ENCODE data around the gene SRC. TPM values are rescaled to one million over a fixed set of nuclear protein-coding genes. Genes with fewer than 3 reads are reported as not detected.
"Not testable (repeated sequence)": the region's sequence is repeated elsewhere in the genome, so short reads cannot be mapped to it uniquely, and the experiment has no call there.

SRC gene
- total RNA-seq, 4 donors from 2014 or later: 1.0 to 2.3 (median 1.8) TPM

GRCh38 chr20:37339208-37339607 lies 6.7 kb upstream of the SRC start:
- intact Hi-C loops (cut with DNase I; ENCODE audit: low total_unique reads): no loop called here
- no peak overlapping the region for H3K4me3 ChIP-seq
- no peaks in the 10 kb centered on the region for H3K27me3 ChIP-seq
- no peaks in the 10 kb centered on the region for H3K4me1 ChIP-seq
- no peak overlapping the region for H3K27ac ChIP-seq
- in situ Hi-C loops (cut with MboI; ENCODE audit: low sequenced_read_pairs in 4 of 4): no loop called here
- DNase-seq: no peak
- no peaks in the 10 kb centered on the region for H3K36me3 ChIP-seq
- no peak for ATAC-seq
- no peaks in the 10 kb centered on the region for H3K9me3 ChIP-seq
- TF ChIP-seq, protein P1, sequence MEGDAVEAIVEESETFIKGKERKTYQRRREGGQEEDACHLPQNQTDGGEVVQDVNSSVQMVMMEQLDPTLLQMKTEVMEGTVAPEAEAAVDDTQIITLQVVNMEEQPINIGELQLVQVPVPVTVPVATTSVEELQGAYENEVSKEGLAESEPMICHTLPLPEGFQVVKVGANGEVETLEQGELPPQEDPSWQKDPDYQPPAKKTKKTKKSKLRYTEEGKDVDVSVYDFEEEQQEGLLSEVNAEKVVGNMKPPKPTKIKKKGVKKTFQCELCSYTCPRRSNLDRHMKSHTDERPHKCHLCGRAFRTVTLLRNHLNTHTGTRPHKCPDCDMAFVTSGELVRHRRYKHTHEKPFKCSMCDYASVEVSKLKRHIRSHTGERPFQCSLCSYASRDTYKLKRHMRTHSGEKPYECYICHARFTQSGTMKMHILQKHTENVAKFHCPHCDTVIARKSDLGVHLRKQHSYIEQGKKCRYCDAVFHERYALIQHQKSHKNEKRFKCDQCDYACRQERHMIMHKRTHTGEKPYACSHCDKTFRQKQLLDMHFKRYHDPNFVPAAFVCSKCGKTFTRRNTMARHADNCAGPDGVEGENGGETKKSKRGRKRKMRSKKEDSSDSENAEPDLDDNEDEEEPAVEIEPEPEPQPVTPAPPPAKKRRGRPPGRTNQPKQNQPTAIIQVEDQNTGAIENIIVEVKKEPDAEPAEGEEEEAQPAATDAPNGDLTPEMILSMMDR (IDR thresholded peaks at IDR 0.05 in 4 of 5, conservative IDR thresholded peaks at IDR 0.05 in 1 of 5): no peak
- TF ChIP-seq POLR2A (IDR thresholded peaks at IDR 0.05): no peak

GRCh38 chr20:37339764-37340109 lies 6.2 kb upstream of the SRC start:
- H3K9me3 ChIP-seq; H3K27me3 ChIP-seq; intact Hi-C loops (cut with DNase I; ENCODE audit: low total_unique reads); in situ Hi-C loops (cut with MboI; ENCODE audit: low sequenced_read_pairs in 4 of 4); H3K36me3 ChIP-seq; H3K27ac ChIP-seq; DNase-seq; H3K4me1 ChIP-seq; H3K4me3 ChIP-seq; ATAC-seq: not testable (repeated sequence)

GRCh38 chr20:37340998-37341397 lies 4.9 kb upstream of the SRC start:
- intact Hi-C loops (cut with DNase I; ENCODE audit: low total_unique reads): no loop called here

GRCh38 chr20:37341632-37342031 lies 4.3 kb upstream of the SRC start:
- H3K27ac ChIP-seq: no peak overlapping the region
- no peaks in the 10 kb centered on the region for H3K9me3 ChIP-seq
- H3K36me3 ChIP-seq: no peaks in the 10 kb centered on the region
- H3K4me3 ChIP-seq: no peak overlapping the region
- H3K27me3 ChIP-seq: peaks cover 3 to 11% (median 10%) of the 10 kb centered on the region in 3 donors
- no peaks in the 10 kb centered on the region for H3K4me1 ChIP-seq
- ATAC-seq (no peak), DNase-seq (no peak)
- TF ChIP-seq, protein P1 (IDR thresholded peaks at IDR 0.05 in 4 of 5, conservative IDR thresholded peaks at IDR 0.05 in 1 of 5): no peak
- TF ChIP-seq POLR2A (IDR thresholded peaks at IDR 0.05): no peak
- intact Hi-C loops (cut with DNase I; ENCODE audit: low total_unique reads): no loop called here
- in situ Hi-C loops (cut with MboI; ENCODE audit: low sequenced_read_pairs in 4 of 4): no loop called here

More at GRCh38 chr20:37340998-37341397, 4.9 kb upstream of the SRC start:
- Histone ChIP-seq H3K27ac (no peak overlapping the region), H3K4me3 (no peak overlapping the region), H3K4me1 (no peaks in the 10 kb centered on the region), H3K27me3 (peaks cover 3 to 10% (median 7%) of the 10 kb centered on the region in 3 donors), H3K36me3 (no peaks in the 10 kb centered on the region), H3K9me3 (no peaks in the 10 kb centered on the region)
- DNase-seq (no peak), ATAC-seq (no peak)
- in situ Hi-C loops (cut with MboI; ENCODE audit: low sequenced_read_pairs in 4 of 4): no loop called here
- TF ChIP-seq, protein P1 (IDR thresholded peaks at IDR 0.05 in 4 of 5, conservative IDR thresholded peaks at IDR 0.05 in 1 of 5): no peak
- TF ChIP-seq POLR2A (IDR thresholded peaks at IDR 0.05): no peak

DNA sequence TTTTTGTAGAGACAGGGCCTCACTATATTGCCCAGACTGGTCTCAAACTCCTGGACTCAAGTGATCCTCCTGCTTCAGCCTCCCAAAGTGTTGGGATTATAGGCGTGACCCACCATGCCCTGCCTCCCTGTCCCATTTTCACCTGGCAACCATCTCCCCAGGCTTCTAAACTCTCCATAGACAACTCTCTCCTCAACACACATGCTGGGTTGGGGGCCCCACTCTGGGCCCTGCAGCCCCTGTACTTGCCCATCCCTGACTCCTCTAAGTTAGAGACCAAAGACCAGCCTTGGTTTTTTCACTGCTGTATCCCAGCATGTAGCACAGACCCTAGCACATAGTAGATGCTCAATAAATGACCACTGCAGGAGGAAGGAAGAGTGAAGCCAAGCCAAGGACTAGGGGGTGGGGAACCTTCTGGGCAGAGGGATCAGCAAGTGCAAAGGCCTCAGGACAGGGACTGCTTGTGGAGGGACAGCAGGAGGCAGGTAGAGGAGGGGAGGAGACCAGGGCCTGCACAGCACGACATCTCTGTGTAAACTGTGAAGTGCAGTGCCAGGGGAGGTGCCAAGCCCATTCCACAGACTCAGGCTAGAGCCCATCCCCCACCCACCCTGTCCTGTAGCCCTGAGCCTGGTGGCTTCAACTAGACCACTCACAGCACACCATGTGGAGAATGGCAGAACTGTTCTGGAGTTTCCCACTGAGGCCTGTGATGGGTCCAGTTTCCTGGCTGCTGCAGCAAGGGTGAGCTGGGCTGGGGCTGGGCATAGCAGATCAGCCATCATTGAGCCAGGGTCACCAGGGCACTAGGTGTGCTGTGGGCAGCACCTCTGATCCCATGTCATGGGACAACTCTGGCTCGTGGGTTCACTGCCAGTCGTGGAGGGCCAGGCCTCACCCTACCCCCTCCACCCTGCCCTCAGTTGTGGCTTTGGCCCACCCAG lies 3.4 kb upstream of the SRC start:
- DNase-seq (no peak), ATAC-seq (no peak)
- no peak overlapping the region for H3K27ac ChIP-seq
- H3K4me3 ChIP-seq: no peak overlapping the region
- no peaks in the 10 kb centered on the region for H3K4me1 ChIP-seq
- in situ Hi-C loops (cut with MboI; ENCODE audit: low sequenced_read_pairs in 4 of 4) (no loop called here), intact Hi-C loops (cut with DNase I; ENCODE audit: low total_unique reads) (no loop called here)
- TF ChIP-seq, protein P1 (IDR thresholded peaks at IDR 0.05 in 4 of 5, conservative IDR thresholded peaks at IDR 0.05 in 1 of 5): no peak
- TF ChIP-seq POLR2A (IDR thresholded peaks at IDR 0.05): no peak
- H3K27me3 ChIP-seq: peaks cover 3 to 13% (median 10%) of the 10 kb centered on the region in 3 donors
- H3K36me3 ChIP-seq: no peaks in the 10 kb centered on the region
- no peaks in the 10 kb centered on the region for H3K9me3 ChIP-seq

Data from gastrocnemius medialis (tissue), 4 donors.